Measurements from ENCODE around the gene SMIM14.
"Not testable (repeated sequence)": the region's sequence is repeated elsewhere in the genome, so short reads cannot be mapped to it uniquely, and the experiment has no call there.

The SMIM14 gene

GRCh38 chr4:39528061-39528465, 110.6 kb downstream of the SMIM14 start:
- no peak for DNase-seq

DNA sequence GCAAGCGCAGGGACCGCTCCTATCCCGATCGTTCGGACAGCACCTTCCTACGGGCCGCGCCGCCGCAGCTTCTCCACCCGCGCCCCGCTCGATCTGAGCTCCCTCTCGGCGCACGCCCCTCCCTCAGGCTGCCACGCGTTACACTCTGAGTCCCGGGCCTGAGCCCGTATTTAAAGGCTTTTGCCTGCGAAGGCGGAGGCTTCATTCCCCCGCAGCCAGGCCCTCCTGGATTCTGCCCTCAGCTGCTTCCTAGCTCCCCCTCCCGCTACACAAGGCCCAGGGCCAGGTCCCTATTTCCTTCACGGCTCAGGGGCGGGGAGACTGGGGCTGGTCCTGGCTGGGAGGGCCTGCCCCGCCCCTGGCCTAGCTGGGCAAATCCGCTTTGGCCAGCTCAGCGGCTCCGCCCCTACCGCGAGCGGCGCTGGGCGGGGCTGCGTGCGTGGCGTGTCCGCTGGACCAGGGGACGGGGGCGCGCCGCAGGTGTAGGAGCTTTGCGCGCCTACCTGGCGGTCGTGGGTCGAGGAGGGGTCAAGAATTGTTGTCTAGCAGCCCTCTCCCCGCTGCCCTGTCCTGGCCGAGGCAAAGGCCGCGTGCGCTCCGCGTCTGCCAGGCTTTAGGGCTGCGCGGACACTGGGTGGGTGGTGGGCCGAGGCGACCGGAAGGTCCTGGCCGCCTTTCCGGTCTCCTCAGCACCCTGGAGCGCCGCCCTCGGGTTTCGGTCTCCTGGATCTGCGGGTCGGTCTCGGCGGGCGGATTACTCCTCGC, 111.2 kb downstream of the SMIM14 start, which contains the start of gene UGDH:
Gene UGDH (minus strand): TSS at position 144 of the 765 bp plus-strand sequence. CDS start 5,927 bp downstream, outside the sequence.
- peak; percentile 86 for DNase-seq

DNA sequence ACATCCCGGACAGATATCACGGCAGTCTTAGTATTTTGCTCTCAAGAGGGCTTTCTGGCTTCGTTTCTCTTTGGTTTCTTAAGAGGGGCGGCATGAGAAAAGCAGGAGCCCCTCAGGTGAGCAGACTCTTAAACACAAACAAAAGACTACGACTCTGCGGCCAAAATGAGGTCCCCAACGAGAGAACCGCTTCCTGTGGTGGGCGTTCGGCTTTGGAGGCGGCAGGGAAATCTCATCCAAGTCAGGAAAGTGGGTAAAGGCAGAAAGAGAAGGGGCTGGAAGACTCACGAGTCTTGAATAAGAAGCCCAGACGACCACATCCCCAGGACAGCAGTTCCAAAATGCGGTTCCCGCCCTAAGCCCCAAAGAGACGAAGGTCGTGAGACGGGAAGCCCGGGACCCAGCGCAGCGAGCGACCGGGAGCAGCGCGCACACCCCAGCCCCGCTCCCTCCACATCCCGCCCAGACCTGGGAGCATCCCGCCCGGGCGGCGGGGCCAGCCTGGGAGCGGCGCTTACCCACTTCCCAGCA, 111.8 kb downstream of the SMIM14 start:
- no peak for DNase-seq

- no peak for DNase-seq
Measured at GRCh38 chr4:39525822-39526690, 112.6 kb downstream of the SMIM14 start.

- DNase-seq: no peak
Measured at GRCh38 chr4:39524161-39524957, 114.3 kb downstream of the SMIM14 start.

DNA sequence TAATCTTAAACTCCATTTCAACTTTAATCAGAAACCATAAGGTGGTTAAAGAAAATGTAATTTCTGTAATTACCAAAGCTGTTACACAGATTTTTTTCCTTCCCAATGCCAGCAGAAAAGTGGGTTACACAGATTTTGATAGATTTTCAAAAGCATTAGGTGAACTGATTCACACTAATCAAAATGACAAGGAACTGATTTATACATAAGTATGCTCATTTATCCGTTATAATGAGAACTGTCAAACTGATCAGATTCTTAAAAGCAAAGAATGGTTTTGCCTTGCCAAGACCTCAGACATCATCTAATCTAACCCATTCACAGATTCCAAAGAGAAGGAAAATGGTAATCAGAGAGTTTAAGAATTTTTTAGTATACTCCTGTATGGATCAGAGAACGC, 116.6 kb downstream of the SMIM14 start:
- DNase-seq: no peak

GRCh38 chr4:39521253-39521919, 117.3 kb downstream of the SMIM14 start:
- no peak for DNase-seq

- DNase-seq: no peak
Measured at GRCh38 chr4:39518484-39518883, 120.2 kb downstream of the SMIM14 start.

DNA sequence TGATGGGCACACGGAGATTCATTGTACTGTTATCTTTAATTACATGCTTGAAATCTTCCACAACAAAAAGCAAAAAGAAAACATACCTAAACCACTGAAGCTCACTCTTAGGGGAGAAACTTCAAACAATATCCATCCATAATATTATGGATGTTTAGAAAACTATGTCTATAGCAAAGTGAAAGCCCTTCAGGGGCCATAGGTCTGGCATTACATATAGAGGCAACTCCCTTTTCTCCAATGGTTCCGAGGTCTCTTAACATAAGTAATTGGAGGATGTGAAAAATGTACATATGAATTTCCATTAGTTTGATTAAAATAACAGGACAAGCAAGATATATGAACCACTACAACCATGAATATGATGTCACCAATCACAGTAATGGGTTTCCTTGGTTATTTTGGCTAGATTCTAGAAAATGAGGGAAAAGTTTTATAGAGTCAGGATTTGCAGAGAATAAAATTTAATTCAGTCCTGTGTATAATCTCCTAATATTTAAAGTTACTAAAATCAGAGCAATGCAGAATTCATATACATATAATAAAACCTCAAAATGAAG, 122.2 kb downstream of the SMIM14 start:
- DNase-seq: no peak

DNA sequence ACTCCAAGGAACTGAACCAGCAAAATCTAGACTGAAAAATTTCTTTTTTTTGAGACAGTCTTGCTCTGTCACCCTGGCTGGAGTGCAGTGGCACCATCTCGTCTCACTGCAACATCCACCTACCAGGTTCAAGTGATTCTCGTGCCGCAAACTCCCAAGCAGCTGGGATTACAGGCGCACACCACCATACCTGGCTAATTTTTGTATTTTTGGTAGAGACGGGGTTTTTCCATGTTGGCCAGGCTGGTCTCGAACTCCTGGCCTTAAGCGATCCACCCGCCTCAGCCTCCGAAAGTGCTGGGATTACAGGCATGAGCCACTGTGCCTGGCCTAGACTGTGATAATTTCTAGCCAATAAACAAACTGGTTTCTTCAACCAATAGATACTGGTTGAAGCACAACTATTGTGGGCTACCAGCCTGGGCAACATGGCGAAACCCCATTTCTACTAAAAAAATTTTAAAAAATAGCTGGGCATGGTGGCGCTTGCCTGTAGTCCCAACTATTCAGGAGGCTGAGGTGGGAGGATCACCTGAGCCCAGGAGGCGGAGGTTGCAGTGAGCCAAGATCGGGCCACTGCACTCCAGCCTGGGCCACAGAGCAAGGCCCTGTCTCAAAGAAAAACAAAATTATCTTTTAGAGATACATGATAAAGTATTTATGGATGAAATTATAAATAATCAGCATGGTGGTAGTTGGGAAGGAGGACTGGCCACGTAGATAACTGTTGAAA, 122.8 kb downstream of the SMIM14 start:
- not testable (repeated sequence) for DNase-seq

- no peak for DNase-seq
Measured at GRCh38 chr4:39514888-39515401, 123.7 kb downstream of the SMIM14 start.

DNA sequence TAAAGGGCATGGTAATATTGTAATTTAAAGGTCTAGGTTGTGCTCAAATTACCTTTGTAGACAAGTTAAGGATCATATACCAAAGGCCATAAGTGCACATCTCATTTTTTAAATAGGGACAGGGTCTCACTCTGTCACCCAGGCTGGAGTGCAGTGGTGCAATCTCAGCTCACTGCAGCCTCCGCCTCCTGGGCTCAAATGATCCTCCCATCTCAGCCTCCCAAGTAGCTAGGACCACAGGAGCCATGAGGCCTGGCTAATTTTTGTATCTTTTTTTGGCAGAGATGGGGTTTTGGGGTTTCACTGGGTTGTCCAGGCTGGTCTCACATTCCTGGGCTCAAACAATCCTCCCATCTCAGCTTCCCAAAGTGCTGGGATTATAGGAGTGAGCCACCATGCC, 124.4 kb downstream of the SMIM14 start:
- DNase-seq: not testable (repeated sequence)

GRCh38 chr4:39510348-39510929, 128.2 kb downstream of the SMIM14 start:
- DNase-seq: no peak

- DNase-seq: no peak
Measured at GRCh38 chr4:39505581-39505980, 133.1 kb downstream of the SMIM14 start.

- DNase-seq: no peak
Measured at GRCh38 chr4:39504538-39504937, 134.1 kb downstream of the SMIM14 start.

- DNase-seq: not testable (repeated sequence)
Measured at GRCh38 chr4:39502664-39503035, 136.0 kb downstream of the SMIM14 start.

GRCh38 chr4:39502019-39502663, 136.5 kb downstream of the SMIM14 start:
- DNase-seq: no peak

DNA sequence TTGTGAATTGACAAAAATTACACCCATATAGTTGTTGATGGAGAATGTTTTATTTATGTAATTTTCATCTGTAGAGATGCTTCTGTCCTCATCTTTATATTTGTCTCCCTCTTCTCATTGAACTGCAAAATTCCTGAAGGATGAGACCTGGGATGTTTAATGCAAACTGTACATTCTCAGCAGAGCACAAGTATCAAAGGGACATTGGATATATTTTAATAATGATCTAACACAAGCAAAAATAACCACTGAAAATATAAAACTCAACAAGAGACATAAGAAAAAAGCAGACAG, 140.0 kb downstream of the SMIM14 start:
- DNase-seq: no peak

DNA sequence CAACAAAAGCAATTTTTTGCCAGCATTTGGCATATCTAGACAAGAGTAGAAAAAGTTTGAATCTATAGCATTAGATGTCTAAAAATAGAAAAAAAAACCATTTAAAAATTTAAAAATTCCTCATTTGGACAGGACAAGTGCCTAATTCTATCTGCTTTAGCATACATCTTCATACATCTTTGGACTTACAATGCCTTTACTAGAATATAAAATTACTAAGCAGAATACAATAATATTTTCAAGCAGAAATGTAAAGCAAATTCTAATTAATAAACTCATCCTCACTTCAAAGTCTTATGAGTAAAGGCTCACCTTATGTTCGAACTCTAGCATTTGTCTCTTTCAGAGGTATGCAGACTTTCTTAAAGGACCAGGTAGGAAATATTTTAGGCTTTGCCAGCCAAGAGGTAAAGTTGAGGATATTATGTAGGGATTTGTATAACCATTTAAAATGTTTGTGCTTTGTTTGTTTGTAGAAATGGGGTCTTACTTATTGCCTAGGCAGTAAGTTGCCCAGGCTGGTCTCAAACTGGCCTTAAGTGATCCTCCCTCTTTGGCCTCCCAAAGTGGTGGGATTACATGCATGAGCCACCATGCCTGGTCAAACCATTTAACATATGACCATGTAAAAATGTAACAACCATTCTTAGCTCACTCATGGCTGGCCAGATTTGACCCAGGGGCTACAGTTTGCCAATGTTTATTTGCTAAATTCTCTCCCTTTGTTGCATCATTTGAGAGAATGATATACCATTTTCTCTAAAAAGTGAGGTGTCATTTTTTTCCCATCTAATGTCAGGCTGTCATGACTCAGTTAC, 140.5 kb downstream of the SMIM14 start:
- DNase-seq: no peak

Measured in CD4-positive, alpha-beta T cell treated with Interleukin-4 for 4 hours (primary cell).